Psoas muscle (tissue), 8 donors: ENCODE measurements around the gene EBF3. TPM values are rescaled to one million over a fixed set of nuclear protein-coding genes. Genes with fewer than 3 reads are reported as not detected.

Source experiments
- ATAC-seq, 4 donors: fragments of 200-7000 bp; cut with Tn5 transposase; one replicate each; pipeline ENCODE4 v1.9.1; 2020; ENCODE audit warnings: moderate library complexity in 3 of 4, mild to moderate bottlenecking in 2 of 4
- DNase-seq, 2 donors: peaks; one replicate each; pipeline ENCODE4 v3.0.0-alpha.2; 2020
- H3K27ac ChIP-seq: fragments of 200-600 bp; one replicate; pipeline ENCODE4 v1.8.0; 2022
- H3K27me3 ChIP-seq, 3 donors: fragments of 200-600 bp in 1 of 3; one replicate each; pipeline versions ENCODE4 v1.6.1 to v1.8.0; 2013 to 2022; ENCODE audit warnings: low read length in 2 of 3, mild to moderate bottlenecking in 2 of 3, moderate library complexity in 1 of 3; ENCODE audit not compliant: insufficient read depth in 3 of 3
- H3K36me3 ChIP-seq, 2 donors: fragments of 200-600 bp in 1 of 2; one replicate each; pipeline versions ENCODE4 v1.6.1 to v1.8.0; 2013 to 2022; ENCODE audit warnings: low read depth in 1 of 2, mild to moderate bottlenecking in 1 of 2, moderate library complexity in 1 of 2; ENCODE audit not compliant: insufficient read depth in 1 of 2
- H3K4me1 ChIP-seq: fragments of 200-600 bp; one replicate; pipeline ENCODE4 v1.8.0; 2022
- H3K4me3 ChIP-seq: fragments of 200-600 bp; one replicate; pipeline ENCODE4 v1.8.0; 2022; ENCODE audit warnings: mild to moderate bottlenecking
- H3K9me3 ChIP-seq: fragments of 200-600 bp; one replicate; pipeline ENCODE4 v1.8.0; 2022
- CTCF ChIP-seq: fragments of 200-600 bp; IDR thresholded peaks from one replicate; pipeline ENCODE4 v1.8.0; 2022; ENCODE audit warnings: antibody characterized with exemption
- WGBS, 3 donors: extraction: QIAGEN DNeasy Blood & Tissue Kit; methylation state at CpG; one replicate each; pipeline versions ENCODE4 v1.1.6 to v1.1.7; 2013; 5-methylcytosine and 5-hydroxymethylcytosine counted together
- intact Hi-C, 2 donors: fragments of 100-400 bp; cut with DNase I; formaldehyde crosslinking; loops; one replicate each; pipeline versions ENCODE4 v1.11.0 to v1.14.2; 2022
- polyA plus RNA-seq, 3 donors: library from polyadenylated mRNA; stranded (reverse); fragments of 200-250 nt; gene quantifications; one replicate each; pipeline ENCODE4 v1.2.3, GENCODE V29; 2013
- total RNA-seq, 4 donors: library from RNA; stranded (reverse); fragmentation: NEBNext Ultra II Directional in 2 of 4; extraction: Animal tissue kit (Norgen Biotek cat#: 25700) in 2 of 4; gene quantifications; one replicate each; pipeline versions ENCODE4 v1.2.1 to v1.2.4, GENCODE V29; 2021 to 2023
- donor health status: healthy with polysubstance abuse.
- donor health status: DM: no; HTN: no; CAD: no; lungs with moderate emphysema.
- donor health status: Bipolar disorder and iron deficiency.
- donor health status: healthy.
- donor health status: DM: yes; HTN: yes; CAD: no.
- donor health status: DM: no; HTN: no; CAD: no.
- donor health status: DM: no; HTN: no; CAD: no.
- donor health status: DM: yes; HTN: yes; CAD: no.

The EBF3 gene
- total and polyA plus RNA-seq, 7 donors: 3.2 to 10.1 (median 5.2) TPM

GRCh38 chr10:129958629-129959543 is 5.2 kb downstream of the EBF3 start:
- Histone ChIP-seq H3K9me3 (no peaks in the 10 kb centered on the region), H3K36me3 (peaks cover 0 to 4% of the 10 kb centered on the region in 2 donors), H3K27ac (peak overlapping the region; percentile 94), H3K4me1 (peaks cover 34% of the 10 kb centered on the region), H3K27me3 (peaks cover 0 to 42% (median 1%) of the 10 kb centered on the region in 3 donors), H3K4me3 (peak overlapping the region; percentile 83)
- peak; percentile 20 to 28 (median 26) for ATAC-seq
- DNase-seq: peak; percentile 25 to 61
- TF ChIP-seq CTCF: no peak
- intact Hi-C loops: loop anchor here (2.0 to 5.0 kb wide), 3 partner anchors 70 to 927 kb away; no protein-coding TSS in a partner anchor
- 1% methylated on average over 62 to 103 of the region's 103 CpGs for WGBS, 3 donors

DNA sequence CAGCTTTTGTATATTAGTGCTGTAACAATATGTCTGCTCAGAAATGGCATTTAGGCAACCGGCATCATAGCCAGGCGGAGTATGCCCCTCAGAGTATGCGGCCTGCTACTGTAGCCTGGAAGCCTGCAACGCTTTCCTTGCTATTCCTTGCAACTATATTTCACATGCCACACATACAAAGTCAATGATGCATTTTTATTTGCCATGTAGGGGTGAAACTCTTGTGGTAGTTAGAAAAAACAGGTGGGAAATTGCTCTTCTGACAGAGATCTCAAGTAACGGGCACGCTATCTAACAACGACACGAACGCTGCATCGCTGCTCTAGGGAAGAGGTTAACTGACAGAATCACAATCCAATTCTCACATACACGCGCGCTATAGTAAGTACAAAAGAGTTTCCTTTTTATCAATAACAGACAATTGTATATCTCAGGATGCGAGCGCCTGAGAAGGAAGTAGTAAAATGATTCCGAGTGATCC is 5.9 kb downstream of the EBF3 start:
- H3K36me3 ChIP-seq: peaks cover 0 to 4% of the 10 kb centered on the region in 2 donors
- peak; percentile 57 for TF ChIP-seq CTCF
- peak overlapping the region; percentile 94 for H3K27ac ChIP-seq
- peak overlapping the region; percentile 83 for H3K4me3 ChIP-seq
- intact Hi-C loops: loop anchor here (2.0 to 5.0 kb wide), 3 partner anchors 69 to 926 kb away; no protein-coding TSS in a partner anchor
- H3K9me3 ChIP-seq: no peaks in the 10 kb centered on the region
- DNase-seq: peak in 1 of 2 donors; percentile 66
- 5 to 21% (median 10%) methylated on average over 16 of the region's 16 CpGs for WGBS, 3 donors
- peak; percentile 50 to 67 (median 58) for ATAC-seq
- peaks cover 0 to 42% (median 1%) of the 10 kb centered on the region in 3 donors for H3K27me3 ChIP-seq
- peaks cover 40% of the 10 kb centered on the region for H3K4me1 ChIP-seq

DNA sequence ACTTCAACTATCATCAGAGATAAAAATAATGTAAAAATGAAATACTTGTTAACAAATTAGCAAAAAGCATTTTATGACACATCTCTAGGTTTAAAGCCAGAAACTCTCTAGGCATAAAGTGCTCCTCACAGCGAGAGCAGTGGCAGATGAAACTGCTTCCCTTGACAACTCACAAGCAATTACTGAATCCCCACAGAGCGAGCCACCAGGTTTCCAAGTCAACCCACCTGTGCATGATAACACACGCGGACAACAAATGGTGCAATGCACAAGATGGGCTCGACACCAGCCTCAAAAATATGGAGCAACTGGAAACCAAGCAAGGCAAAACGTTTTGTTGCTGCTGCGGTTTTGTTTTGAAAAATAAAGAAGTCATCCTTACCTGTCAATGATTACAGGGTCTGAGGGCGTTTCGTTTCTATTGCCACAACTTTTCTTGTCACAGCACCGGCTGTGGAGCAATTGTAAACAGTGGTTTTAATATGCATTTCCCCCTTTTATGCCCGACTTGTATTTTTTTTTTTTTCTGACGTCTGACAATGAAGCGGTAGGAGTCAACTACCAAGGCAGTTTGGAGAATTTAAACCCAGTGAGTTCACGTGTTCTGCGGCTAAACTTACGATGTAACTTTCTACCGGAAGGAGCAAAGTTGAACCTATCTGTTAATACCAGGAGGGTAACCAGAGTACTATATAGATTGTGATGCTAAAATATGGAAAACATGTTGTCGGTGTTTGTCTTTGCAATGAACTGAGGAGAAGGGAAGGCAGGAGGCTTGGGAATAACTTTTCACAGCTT is 7.0 kb downstream of the EBF3 start:
- Histone ChIP-seq H3K36me3 (peaks cover 0 to 4% of the 10 kb centered on the region in 2 donors), H3K4me3 (peak overlapping the region; percentile 83), H3K27ac (peak overlapping the region; percentile 94), H3K4me1 (peaks cover 50% of the 10 kb centered on the region), H3K9me3 (no peaks in the 10 kb centered on the region), H3K27me3 (peaks cover 0 to 32% (median 1%) of the 10 kb centered on the region in 3 donors)
- intact Hi-C loops: loop anchor here (5.0 kb wide), 2 partner anchors 70 to 925 kb away; no protein-coding TSS in a partner anchor
- TF ChIP-seq CTCF: no peak
- DNase-seq (no peak), ATAC-seq (no peak)
- 21 to 54% (median 37%) methylated on average over 18 of the region's 18 CpGs for WGBS, 3 donors

- Histone ChIP-seq H3K27me3 (peaks cover 0 to 29% (median 0%) of the 10 kb centered on the region in 3 donors), H3K36me3 (peaks cover 0 to 4% of the 10 kb centered on the region in 2 donors), H3K9me3 (no peaks in the 10 kb centered on the region), H3K27ac (peak overlapping the region; percentile 94), H3K4me3 (peak overlapping the region; percentile 83), H3K4me1 (peaks cover 58% of the 10 kb centered on the region)
- intact Hi-C loops: loop anchor here (5.0 kb wide), 2 partner anchors 69 to 924 kb away; no protein-coding TSS in a partner anchor
- DNase-seq: no peak
- 10 to 29% (median 12%) methylated on average over 9 of the region's 9 CpGs for whole genome bisulfite sequencing, 3 donors
- TF ChIP-seq CTCF: no peak
- ATAC-seq: no peak
Measured at GRCh38 chr10:129956286-129956670, 7.8 kb downstream of the EBF3 start.
